Camera-type eye (tissue), 1 donor: ENCODE results near the gene ASNS. TPM values are rescaled to one million over a fixed set of nuclear protein-coding genes. Genes with fewer than 3 reads are reported as not detected.

ENCODE experiments used
- total RNA-seq: library from RNA; depleted of rRNA; stranded (reverse); fragments of >200 nt; gene quantifications from one replicate; pipeline ENCODE4 v1.2.3, GENCODE V29; 2014

Gene ASNS, protein sequence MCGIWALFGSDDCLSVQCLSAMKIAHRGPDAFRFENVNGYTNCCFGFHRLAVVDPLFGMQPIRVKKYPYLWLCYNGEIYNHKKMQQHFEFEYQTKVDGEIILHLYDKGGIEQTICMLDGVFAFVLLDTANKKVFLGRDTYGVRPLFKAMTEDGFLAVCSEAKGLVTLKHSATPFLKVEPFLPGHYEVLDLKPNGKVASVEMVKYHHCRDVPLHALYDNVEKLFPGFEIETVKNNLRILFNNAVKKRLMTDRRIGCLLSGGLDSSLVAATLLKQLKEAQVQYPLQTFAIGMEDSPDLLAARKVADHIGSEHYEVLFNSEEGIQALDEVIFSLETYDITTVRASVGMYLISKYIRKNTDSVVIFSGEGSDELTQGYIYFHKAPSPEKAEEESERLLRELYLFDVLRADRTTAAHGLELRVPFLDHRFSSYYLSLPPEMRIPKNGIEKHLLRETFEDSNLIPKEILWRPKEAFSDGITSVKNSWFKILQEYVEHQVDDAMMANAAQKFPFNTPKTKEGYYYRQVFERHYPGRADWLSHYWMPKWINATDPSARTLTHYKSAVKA
- 22.0 TPM for total RNA-seq

DNA sequence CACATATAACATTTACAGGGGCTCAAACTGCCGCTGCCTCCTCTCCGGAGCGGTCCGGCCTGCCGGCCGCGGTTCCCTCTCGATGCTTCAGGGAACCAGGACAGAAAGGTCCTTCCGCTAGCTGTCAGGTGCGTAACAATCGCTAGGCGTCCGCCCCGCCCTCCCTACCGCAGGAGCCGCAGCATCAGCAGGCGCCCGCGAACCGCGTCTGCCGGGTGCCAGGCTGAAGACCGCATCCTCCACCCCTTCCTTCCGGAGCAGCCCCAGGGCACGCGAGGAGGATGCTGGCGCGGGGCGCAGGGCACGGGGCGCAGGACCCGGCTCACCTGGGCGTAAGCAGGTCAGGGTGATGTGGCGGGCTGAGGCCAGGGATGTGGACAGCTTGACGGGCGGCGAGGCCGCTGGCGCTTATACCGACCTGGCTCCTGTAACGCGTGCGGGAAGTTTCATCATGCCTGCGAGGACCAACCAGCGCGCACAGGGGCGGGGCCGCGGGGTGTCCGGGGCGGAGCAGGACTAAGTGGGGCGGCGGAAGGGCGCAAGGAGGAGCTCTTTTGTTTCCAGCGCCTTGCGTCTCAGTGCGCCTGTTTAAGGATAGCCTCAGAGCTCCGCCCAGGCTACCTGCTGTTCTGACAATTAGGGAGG lies at the start of gene ASNS:
TSS of gene ASNS (minus strand) at position 384 of the 645 bp plus-strand sequence. CDS start 3,252 bp downstream, outside the sequence.

Other genes starting within 250 kb of the ASNS start
- 3.4 TPM for gene TAC1, start 140.3 kb downstream of the ASNS start, total RNA-seq
- gene OCM2, start 117.8 kb upstream of the ASNS start, total RNA-seq: not detected
- gene LMTK2, start 234.5 kb upstream of the ASNS start, total RNA-seq: 26.6 TPM